ENCODE results near the gene GPR25.

- no peak for TF ChIP-seq CTCF (IDR thresholded peaks at IDR 0.05; ENCODE audit: insufficient read depth, low read depth, low read length)
- TF ChIP-seq EZH2 (IDR thresholded peaks at IDR 0.05; ENCODE audit: insufficient read depth, low read length), result no peak
Observed at GRCh38 chr1:200836213-200836612, 36.6 kb upstream of the GPR25 start.

Data from astrocyte (in vitro differentiated cells and primary cell).